ENCODE data around the gene APRT. TPM values are rescaled to one million over a fixed set of nuclear protein-coding genes. Genes with fewer than 3 reads are reported as not detected.
"Not testable (repeated sequence)": the region's sequence is repeated elsewhere in the genome, so short reads cannot be mapped to it uniquely, and the experiment has no call there.

The APRT gene
- total RNA-seq, 2 donors from 2014 or later, result 130 to 158 TPM

DNA sequence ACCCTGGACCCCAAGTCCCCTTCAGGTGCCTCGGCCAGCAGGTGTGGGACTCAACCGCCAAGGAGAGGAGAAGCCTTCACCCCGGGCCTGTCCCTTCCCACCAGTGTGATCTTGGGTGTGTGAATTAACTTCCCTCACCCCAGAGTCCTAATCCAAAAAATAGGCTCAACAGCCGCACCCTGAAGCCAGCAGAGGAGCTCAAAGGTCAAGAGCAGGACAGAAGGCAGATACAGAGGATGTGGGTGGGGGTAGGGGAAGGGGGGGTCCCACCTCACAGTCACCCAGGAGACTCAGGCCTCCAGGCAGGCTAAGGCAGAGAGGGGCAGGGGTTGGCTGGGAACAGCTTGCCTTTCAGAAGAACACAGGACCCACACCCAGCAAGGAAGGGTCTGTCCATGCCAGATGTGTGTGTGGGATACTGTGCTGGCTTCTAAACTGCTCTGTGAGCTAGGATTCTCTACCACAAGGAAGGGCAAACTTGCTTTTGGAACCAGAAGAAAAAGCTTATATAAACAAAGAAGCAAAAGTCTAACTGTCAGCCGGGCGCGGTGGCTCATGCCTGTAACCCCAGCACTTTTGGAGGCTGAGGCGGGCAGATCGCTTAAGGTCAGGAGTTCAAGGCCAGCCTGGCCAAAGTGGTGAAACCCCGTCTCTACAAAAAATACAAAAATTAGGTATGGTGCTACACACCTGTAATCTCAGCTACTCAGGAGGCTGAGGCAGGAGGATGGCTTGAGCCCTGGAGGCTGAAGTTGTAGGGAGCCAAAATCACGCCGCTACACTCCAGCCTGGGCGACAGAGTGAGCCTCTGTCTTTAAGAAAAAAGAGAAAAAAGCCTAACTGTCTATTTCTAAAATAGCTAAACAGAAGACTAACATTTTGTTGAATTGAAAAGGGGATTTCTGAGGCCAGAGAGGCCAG is 31.3 kb downstream of the APRT start:
- no peaks in the 10 kb centered on the region for H3K27me3 Mint-ChIP-seq
- H3K36me3 Mint-ChIP-seq (ENCODE audit: low read depth), result no peaks in the 10 kb centered on the region
- H3K27ac Mint-ChIP-seq, result peak overlapping the region; percentile 98
- DNase-seq (peak in 1 of 3 donors; percentile 9), ATAC-seq (no peak)
- no peaks in the 10 kb centered on the region for H3K9me3 ChIP-seq (ENCODE audit: control insufficient read depth, low read length, poor library complexity, severe bottlenecking)
- peaks cover 55% of the 10 kb centered on the region for H3K4me1 Mint-ChIP-seq
- peak overlapping the region; percentile 95 for H3K4me3 Mint-ChIP-seq

DNA sequence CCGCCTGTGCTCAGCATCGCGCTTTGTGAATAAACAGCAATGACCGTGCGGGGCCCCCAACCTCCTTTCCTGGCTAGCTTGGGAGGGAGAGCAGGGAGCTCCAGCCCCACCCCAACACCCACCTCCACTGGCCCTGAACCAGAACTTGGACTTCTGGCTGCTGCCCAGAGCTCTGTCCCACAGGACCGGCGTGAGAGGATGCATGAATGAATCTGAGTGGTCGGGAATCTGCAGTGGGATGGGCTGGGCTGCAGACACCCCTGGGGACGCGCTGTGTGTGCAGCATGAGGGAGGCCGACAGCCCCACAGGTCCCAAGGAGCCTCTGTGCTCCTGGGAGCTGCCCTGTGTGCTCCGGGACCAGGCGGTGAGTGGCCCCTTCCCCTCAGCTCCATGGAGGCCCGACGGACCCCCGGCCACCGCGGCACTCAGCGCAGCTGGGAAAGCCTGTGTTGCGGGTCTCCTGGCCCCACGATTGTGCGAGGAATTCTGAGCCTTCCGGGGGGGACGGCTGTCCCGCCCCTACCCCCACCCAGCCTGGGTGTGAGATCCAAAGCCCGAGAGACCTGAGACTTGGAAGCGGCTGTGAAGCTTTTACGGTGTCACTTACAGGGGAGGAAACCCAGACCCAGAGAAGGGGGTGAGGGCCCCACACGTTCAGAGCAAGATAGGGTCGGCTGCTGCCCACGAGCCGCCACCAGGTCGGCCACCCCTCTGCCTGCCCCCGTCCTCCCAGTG is 32.2 kb downstream of the APRT start:
- H3K36me3 Mint-ChIP-seq (ENCODE audit: low read depth), result no peaks in the 10 kb centered on the region
- H3K4me1 Mint-ChIP-seq, result peaks cover 60% of the 10 kb centered on the region
- H3K4me3 Mint-ChIP-seq, result peak overlapping the region; percentile 95
- DNase-seq, result peak in 1 of 3 donors; percentile 7
- H3K27me3 Mint-ChIP-seq, result no peaks in the 10 kb centered on the region
- ATAC-seq, result no peak
- peak overlapping the region; percentile 98 for H3K27ac Mint-ChIP-seq
- H3K9me3 ChIP-seq (ENCODE audit: control insufficient read depth, low read length, poor library complexity, severe bottlenecking), result no peaks in the 10 kb centered on the region

DNA sequence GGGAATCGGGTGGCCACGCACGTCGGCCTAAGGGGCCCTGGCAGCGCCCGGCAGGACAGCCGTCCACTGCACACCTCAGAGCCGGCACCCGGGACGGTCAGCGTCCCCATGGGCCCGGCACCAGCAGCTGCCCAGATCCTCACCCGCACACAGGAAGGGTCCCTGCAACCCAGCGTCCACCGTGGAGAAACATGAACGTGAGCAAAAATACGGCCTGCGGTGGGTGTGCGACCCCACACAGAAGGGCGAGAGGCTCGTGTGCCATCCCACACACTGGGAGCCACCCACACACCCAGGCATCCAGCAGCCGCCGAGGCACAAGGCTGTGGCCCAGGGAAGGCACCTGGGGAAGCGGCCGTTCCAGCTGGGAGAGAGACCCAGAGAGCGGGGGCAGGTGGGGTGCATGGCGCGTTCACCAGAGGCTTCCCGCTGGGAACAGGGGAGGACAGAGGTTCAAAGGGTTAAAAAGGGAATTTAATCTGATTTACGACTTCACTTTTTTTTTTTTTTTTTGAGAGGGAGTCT is 33.1 kb downstream of the APRT start:
- no peaks in the 10 kb centered on the region for H3K9me3 ChIP-seq (ENCODE audit: control insufficient read depth, low read length, poor library complexity, severe bottlenecking)
- Mint-ChIP-seq H3K4me1 (peaks cover 59% of the 10 kb centered on the region), H3K27ac (peak overlapping the region; percentile 98), H3K4me3 (no peak overlapping the region), H3K27me3 (no peaks in the 10 kb centered on the region), H3K36me3 (ENCODE audit: low read depth) (no peaks in the 10 kb centered on the region)
- no peak for ATAC-seq
- DNase-seq, result no peak

DNA sequence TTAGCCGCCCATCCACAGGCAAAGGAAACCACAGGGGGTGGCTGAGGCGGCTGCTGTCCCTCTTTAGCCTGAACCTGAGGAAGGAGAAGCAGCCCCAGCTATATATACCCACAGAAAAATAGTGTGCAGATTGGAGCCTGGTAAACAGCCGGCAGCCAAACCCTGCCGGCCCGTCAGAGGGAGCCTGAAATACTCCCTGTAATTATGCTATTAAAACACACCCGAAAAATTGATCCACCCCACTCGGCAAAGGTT is 33.5 kb downstream of the APRT start:
- Mint-ChIP-seq H3K4me3 (peak overlapping the region; percentile 25), H3K4me1 (peaks cover 56% of the 10 kb centered on the region), H3K27me3 (no peaks in the 10 kb centered on the region), H3K36me3 (ENCODE audit: low read depth) (no peaks in the 10 kb centered on the region), H3K27ac (peak overlapping the region; percentile 98)
- ATAC-seq (no peak), DNase-seq (peak in 1 of 3 donors; percentile 7)
- no peaks in the 10 kb centered on the region for H3K9me3 ChIP-seq (ENCODE audit: control insufficient read depth, low read length, poor library complexity, severe bottlenecking)

DNA sequence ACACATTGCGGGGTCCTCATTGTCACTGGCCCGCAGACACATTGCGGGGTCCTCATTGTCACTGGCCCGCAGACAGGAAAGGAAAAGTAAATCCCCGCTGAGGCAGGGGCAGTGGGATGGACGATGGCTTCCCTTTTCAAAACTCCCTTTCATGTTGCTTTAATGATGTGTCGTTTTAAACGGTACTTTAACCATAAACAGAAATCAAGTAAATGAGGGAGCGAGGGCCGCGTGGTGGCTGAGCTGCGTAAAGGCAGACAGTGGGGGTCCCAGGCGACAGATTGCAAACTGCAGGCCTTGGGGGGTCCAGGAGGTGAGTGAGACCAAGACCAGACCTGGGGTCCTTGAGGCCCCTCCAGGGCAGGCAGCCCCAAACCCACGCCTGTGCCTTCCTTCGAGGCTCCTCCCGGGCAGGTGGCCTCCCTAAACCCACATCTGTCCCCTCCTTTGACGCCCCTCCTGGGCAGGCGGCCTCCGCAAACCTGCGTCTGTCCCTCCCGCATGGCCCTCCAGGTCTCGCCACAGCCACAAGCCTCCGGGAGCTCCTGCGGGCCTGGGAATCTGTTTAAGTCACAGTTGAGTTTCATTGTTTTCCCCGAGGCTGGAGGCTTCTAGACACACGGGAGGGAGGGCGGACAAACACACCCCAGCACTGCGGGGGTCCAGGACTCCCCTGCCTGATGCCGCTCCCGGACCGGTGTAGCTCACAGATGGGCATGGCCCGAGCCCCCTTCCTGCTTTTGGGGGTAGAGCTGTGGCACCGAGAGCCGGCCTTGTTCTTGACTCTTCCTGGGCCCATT is 34.1 kb downstream of the APRT start:
- Mint-ChIP-seq H3K4me1 (peaks cover 51% of the 10 kb centered on the region), H3K36me3 (ENCODE audit: low read depth) (no peaks in the 10 kb centered on the region), H3K27ac (peak overlapping the region; percentile 98), H3K4me3 (peak overlapping the region; percentile 25), H3K27me3 (no peaks in the 10 kb centered on the region)
- H3K9me3 ChIP-seq (ENCODE audit: control insufficient read depth, low read length, poor library complexity, severe bottlenecking), result no peaks in the 10 kb centered on the region
- peak in 1 of 3 donors; percentile 9 for DNase-seq
- no peak for ATAC-seq

DNA sequence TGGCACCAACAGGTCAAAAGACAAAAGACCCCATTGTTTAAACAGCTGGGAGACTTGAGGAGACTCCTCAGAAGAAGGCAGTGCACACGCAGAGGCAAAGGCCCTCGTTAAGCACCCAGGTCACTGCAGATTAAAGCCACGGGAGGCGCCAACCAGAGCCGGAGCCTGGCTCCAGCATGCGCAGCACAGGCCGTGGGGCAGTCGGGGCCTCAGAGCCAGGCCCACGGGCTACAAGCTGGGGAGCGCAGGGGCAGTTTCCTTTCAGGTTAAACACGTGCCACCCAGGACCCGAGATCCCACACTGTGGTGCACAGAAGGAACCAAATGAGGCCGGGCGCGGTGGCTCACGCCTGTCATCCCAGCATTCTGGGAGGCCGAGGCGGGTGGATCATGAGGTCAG is 35.9 kb downstream of the APRT start:
- Mint-ChIP-seq H3K4me1 (peaks cover 32% of the 10 kb centered on the region), H3K27ac (peak overlapping the region; percentile 57), H3K36me3 (ENCODE audit: low read depth) (no peaks in the 10 kb centered on the region)

DNA sequence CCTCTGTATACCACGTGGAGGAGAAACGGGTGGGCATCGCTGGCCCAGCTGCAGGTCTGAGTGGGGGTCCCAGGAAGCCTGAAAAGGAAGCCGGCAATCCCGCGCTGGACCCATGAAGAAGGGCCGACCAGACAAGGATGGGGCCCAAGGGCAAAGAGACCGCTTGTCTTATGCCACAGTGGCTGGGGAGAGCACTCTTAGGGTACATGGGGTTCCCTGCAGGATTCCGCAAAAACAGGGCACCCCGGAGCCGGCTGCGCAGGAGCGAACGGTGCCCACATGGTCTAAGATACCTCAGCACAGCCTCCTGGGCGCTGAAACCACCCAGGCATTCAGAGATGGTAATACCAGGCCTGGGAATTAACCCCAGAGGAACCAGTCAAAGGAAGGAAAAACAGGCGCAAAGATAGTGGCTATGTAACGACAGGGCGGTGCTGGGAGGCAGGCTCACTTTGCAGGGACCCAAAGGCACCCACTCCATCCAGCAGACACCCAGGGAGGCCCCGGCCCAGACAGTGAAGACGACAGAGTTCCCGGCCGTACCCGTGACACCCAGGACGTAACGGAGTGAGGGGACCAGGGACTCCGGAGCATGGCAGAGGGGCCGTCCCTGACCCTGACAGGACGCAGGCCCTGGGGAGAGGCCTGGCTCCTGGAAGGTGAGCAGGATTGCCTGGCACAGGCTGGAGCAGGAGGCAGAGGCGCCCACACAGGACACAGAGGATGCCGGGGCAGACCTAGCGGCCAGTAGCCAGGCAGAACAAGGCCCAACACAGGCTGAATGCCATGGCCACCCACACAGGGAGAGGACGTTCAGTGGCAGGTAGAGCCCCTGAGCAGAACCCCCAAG is 37.0 kb downstream of the APRT start:
- H3K36me3 Mint-ChIP-seq (ENCODE audit: low read depth), result no peaks in the 10 kb centered on the region
- DNase-seq (peak in 1 of 3 donors; percentile 10), ATAC-seq (no peak)
- no peaks in the 10 kb centered on the region for H3K9me3 ChIP-seq (ENCODE audit: control insufficient read depth, low read length, poor library complexity, severe bottlenecking)
- H3K27me3 Mint-ChIP-seq, result no peaks in the 10 kb centered on the region
- H3K4me3 Mint-ChIP-seq, result no peak overlapping the region
- peak overlapping the region; percentile 62 for H3K27ac Mint-ChIP-seq
- H3K4me1 Mint-ChIP-seq, result peaks cover 24% of the 10 kb centered on the region

More for the DNA sequence above, 35.9 kb downstream of the APRT start:
- DNase-seq (no peak), ATAC-seq (no peak)
- no peaks in the 10 kb centered on the region for H3K9me3 ChIP-seq (ENCODE audit: control insufficient read depth, low read length, poor library complexity, severe bottlenecking)
- H3K27me3 Mint-ChIP-seq, result no peaks in the 10 kb centered on the region
- no peak overlapping the region for H3K4me3 Mint-ChIP-seq

DNA sequence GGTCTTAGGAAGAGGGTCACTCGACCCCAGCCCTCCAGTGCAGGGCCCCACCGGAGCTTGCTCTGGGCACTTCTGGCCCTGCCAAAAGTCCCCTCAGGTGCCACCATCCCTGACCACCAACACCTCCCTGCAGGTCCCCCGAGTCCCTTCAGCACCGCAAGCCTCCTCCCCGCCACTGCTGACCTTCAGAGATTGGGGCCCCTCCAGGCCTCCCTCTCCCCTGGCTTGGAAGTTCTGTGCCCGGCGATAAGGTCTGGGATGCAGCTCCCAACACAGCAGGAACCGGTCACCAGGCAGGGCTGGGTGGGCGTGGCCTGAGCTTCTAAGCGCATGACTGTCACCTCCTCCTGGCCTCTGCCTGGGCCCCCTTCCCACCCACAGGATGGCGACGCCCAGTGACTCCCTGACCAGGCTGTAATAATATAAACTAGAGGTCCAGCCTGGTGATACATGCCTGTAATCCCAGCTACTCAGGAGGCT is 37.9 kb downstream of the APRT start:
- ATAC-seq, result no peak
- DNase-seq, result no peak
- Mint-ChIP-seq H3K27me3 (no peaks in the 10 kb centered on the region), H3K4me1 (peaks cover 18% of the 10 kb centered on the region), H3K36me3 (ENCODE audit: low read depth) (no peaks in the 10 kb centered on the region), H3K4me3 (no peak overlapping the region), H3K27ac (peak overlapping the region; percentile 62)
- H3K9me3 ChIP-seq (ENCODE audit: control insufficient read depth, low read length, poor library complexity, severe bottlenecking), result no peaks in the 10 kb centered on the region

DNA sequence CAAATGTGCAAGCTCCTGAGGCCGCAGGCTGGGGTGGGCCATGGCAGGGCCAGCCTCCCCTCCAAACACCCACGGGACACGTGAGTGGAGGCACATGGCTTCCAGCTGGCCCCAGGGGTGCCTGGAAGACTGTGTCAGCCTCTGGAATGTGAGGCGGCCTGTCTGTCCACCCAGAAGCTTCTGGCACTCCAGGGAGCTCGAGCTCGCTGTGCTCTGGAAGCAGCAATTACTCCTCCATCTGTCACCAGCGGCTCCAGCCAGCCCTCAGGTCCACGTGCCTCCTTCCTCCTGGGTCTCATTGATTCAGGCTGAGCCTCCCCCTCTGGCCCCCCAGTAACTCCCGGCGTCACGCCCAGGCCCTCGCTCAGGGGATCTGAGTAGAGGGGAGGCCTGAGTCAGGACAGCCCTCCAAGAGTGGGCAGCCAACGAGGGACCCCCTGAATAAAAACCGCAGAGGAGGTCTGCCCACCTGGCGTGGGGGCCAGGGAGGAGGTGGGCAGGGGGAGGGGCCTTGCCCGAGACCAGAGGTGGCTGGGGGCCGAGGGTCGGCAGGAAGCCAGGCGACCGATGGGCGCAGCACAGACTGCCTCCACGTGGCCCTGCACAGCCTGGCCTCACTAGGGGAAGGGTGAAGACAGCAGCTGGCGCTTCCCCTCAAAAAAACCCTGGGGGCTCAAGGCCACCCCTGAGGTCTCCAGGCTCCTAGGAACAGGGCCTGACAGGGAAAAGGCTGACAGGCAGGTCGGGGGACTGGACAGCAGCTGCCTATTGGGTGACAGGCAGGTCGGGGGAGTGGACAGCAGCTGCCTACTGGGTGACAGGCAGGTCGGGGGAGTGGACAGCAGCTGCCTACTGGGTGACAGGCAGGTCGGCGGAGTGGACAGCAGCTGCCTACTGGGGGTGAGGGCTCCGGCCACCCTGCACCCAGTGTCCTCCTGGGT is 38.6 kb downstream of the APRT start:
- no peaks in the 10 kb centered on the region for H3K9me3 ChIP-seq (ENCODE audit: control insufficient read depth, low read length, poor library complexity, severe bottlenecking)
- Mint-ChIP-seq H3K27me3 (no peaks in the 10 kb centered on the region), H3K36me3 (ENCODE audit: low read depth) (no peaks in the 10 kb centered on the region), H3K27ac (no peak overlapping the region), H3K4me3 (no peak overlapping the region), H3K4me1 (peaks cover 13% of the 10 kb centered on the region)
- ATAC-seq (no peak), DNase-seq (no peak)

DNA sequence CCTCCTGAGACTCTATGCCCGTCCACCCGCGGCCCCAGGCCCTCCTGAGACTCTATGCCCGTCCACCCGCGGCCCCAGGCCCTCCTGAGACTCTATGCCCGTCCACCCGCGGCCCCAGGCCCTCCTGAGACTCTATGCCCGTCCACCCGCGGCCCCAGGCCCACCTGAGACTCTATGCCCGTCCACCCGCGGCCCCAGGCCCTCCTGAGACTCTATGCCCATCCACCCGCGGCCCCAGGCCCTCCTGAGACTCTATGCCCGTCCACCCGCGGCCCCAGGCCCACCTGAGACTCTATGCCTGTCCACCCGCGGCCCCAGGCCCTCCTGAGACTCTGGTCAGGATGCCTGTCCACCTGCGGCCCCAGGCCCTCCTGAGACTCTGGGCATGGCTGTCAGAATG is 39.9 kb downstream of the APRT start:
- H3K4me3 Mint-ChIP-seq; H3K27ac Mint-ChIP-seq; ATAC-seq; H3K36me3 Mint-ChIP-seq (ENCODE audit: low read depth); DNase-seq; H3K9me3 ChIP-seq (ENCODE audit: control insufficient read depth, low read length, poor library complexity, severe bottlenecking); H3K27me3 Mint-ChIP-seq: not testable (repeated sequence)
- H3K4me1 Mint-ChIP-seq, result peaks cover 13% of the 10 kb centered on the region

DNA sequence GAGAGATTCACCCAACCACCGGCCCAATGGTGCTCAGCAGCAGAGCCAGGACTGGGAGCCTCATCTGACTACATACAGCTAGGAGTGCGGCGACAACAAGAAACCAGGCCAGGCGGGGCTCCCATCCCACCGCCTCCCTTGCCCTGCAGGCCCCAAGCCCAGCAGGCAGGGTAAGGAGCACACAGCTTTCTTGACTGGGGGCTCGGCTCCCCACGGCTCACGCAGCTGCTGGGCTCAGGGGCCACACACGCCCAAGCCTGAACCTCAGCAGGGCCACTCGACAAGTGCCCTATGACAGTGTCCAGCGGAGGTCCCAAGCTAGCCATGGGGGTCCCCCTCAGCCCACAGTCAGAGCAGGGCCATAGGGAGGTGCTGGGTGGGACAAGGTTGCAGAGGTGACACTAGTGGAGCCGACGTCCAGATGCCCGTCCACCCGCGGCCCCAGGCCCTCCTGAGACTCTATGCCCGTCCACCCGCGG is 40.4 kb downstream of the APRT start:
- no peaks in the 10 kb centered on the region for H3K36me3 Mint-ChIP-seq (ENCODE audit: low read depth)
- DNase-seq (no peak), ATAC-seq (no peak)
- H3K27ac Mint-ChIP-seq, result peak overlapping the region; percentile 47
- H3K27me3 Mint-ChIP-seq, result no peaks in the 10 kb centered on the region
- no peaks in the 10 kb centered on the region for H3K9me3 ChIP-seq (ENCODE audit: control insufficient read depth, low read length, poor library complexity, severe bottlenecking)
- H3K4me1 Mint-ChIP-seq, result peaks cover 14% of the 10 kb centered on the region
- H3K4me3 Mint-ChIP-seq, result no peak overlapping the region

All from T-helper 17 cell (primary cell).